Liver (tissue), 3 donors: Measurements from ENCODE around the gene GDPD5.

Source experiments
- ATF3 ChIP-seq: IDR thresholded peaks from 2 replicates; pipeline ENCODE4 v1.6.1; 2016; ENCODE audit warnings: antibody characterized with exemption
- CTCF ChIP-seq: fragments of 150-350 bp; IDR thresholded peaks from 2 replicates; pipeline ENCODE4 v1.5.1; 2017; ENCODE audit warnings: improper control_type of control experiment, low read depth, low read length; ENCODE audit not compliant: missing input control
- HNF4A ChIP-seq, 2 donors: conservative IDR thresholded peaks; 2 replicates each; pipeline ENCODE4 v1.6.1; 2016; ENCODE audit warnings: antibody characterized with exemption in 2 of 2, mild to moderate bottlenecking in 2 of 2
- RAD21 ChIP-seq, 2 donors: IDR thresholded peaks; 2 replicates each; pipeline ENCODE4 v1.6.1; 2016; ENCODE audit warnings: antibody characterized with exemption in 2 of 2, mild to moderate bottlenecking in 2 of 2
- REST ChIP-seq: IDR thresholded peaks from 2 replicates; pipeline ENCODE4 v1.6.1; 2016; ENCODE audit warnings: antibody characterized with exemption, mild to moderate bottlenecking
- SP1 ChIP-seq: IDR thresholded peaks from 2 replicates; pipeline ENCODE4 v1.6.1; 2018; ENCODE audit warnings: antibody characterized with exemption, mild to moderate bottlenecking
- donor health status: healthy.
- donor health status: healthy.

- TF ChIP-seq CTCF (no peak), HNF4A (conservative IDR thresholded peaks at IDR 0.05) (no peak), SP1 (no peak), RAD21 (IDR thresholded peaks at IDR 0.05) (no peak), ATF3 (no peak), REST (no peak)
Measured at GRCh38 chr11:75421035-75421602, 104.6 kb downstream of the GDPD5 start.
